HFF-Myc (cell line): ENCODE results near the gene CAPN14.

Experiments used
- DNase-seq: peaks from one replicate; pipeline ENCODE4 v3.0.0-alpha.2; 2011; ENCODE audit warnings: low read depth; ENCODE audit errors: extremely low read depth
- H3K4me3 ChIP-seq: replicated peaks from 2 replicates; pipeline ENCODE4 v1.5.1; 2011; ENCODE audit warnings: low read depth, mild to moderate bottlenecking, control low read depth, low read length
- TF ChIP-seq, protein P1 (sequence below): IDR thresholded peaks from 2 replicates; pipeline ENCODE4 v1.5.1; 2012; ENCODE audit warnings: mild to moderate bottlenecking, low read depth, low read length, control low read depth; ENCODE audit errors: missing control alignments

Gene CAPN14

DNA sequence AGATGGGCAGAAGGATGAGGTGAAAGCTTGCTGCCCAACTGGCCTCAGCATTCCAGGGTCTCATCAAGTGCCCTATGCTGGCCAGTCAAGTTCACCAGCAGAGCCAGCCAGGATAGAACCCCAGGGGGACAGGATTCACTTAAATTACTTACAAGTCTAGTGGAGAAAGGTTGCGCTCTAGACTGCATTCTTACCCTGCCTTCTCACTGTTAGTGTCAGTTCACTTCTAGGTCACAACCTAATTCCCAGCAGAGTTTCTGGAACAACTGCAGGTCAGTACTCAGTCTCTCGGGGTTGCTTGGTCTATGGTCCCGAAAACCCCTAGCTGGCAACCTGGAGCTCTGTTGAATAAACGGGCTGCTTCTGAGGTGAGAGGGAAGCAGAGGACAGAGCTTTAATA, 46.2 kb downstream of the CAPN14 start:
- TF ChIP-seq, protein P1, sequence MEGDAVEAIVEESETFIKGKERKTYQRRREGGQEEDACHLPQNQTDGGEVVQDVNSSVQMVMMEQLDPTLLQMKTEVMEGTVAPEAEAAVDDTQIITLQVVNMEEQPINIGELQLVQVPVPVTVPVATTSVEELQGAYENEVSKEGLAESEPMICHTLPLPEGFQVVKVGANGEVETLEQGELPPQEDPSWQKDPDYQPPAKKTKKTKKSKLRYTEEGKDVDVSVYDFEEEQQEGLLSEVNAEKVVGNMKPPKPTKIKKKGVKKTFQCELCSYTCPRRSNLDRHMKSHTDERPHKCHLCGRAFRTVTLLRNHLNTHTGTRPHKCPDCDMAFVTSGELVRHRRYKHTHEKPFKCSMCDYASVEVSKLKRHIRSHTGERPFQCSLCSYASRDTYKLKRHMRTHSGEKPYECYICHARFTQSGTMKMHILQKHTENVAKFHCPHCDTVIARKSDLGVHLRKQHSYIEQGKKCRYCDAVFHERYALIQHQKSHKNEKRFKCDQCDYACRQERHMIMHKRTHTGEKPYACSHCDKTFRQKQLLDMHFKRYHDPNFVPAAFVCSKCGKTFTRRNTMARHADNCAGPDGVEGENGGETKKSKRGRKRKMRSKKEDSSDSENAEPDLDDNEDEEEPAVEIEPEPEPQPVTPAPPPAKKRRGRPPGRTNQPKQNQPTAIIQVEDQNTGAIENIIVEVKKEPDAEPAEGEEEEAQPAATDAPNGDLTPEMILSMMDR = no peak

DNA sequence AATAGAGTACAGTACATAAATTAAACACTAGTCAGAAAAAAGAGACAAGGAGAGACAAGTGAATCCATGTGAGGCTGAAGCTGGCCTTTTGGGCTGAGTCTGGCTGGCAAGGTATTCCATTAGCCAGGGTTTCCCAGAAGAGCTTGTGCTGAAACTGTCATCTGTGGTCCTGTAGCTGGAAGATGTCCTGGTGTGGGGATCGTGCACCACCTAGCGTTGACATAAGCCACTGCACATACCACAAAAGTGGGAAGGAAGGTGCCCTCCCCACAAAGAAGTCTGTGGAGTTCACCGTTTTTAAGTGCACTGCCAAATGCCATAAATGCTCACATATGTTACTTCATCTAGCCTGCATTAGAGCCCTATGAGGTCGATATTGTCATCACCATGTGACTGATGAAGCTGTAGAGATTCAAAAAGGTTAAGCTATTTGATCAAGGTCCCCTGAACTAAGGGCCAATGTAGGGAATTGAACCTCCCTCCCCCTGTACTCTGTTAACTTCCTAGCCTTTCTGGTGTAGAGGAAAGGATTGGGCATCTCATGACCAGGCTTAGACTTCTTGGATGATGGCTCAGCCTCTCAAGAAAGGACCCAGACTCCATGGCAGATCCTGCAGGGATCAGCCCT, 47.1 kb downstream of the CAPN14 start:
- TF ChIP-seq, protein P1 = peak; percentile 97
- peak; percentile 56 for DNase-seq
- H3K4me3 ChIP-seq = no peak overlapping the region

More for the DNA sequence above, 46.2 kb downstream of the CAPN14 start:
- H3K4me3 ChIP-seq = no peak overlapping the region
- no peak for DNase-seq

DNA sequence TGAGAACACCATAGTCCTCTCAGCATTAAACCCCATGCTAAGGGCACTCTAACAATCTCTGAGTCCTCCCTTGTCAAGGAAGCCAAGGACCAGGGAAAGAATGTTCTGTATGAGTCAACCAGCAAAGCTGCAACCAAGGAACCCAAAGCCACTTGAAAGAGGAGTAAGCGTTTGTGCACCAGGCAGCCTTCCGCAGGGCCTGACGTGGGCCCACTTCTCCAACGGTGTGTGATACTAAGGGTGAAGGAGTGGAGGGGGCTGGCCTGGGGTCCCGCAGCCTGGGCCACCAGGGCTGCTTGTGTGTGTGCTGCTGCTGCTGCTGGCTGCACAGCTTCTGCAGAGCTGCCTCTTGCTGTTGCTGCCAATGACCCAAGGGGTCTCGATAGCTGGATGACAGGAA, 49.0 kb downstream of the CAPN14 start:
- TF ChIP-seq, protein P1 = no peak
- DNase-seq = no peak
- H3K4me3 ChIP-seq = no peak overlapping the region

DNA sequence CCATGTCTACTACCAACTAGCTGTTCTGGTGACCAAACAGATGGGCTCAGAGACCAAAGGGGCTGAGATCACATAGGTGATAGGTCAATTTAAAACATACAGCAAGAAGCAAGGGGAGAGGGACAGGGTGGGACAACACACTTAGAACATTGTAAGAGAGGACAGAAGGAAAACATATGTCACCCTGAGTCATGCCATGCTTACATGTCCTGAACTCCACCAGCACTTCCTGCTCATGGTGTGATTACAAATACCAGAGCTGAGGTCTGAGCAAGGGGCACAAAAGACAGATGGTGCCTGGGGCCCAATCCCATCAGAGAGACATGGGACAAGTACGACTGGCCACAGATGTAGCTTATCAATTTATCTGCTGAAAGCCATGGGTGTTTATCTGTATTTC, 50.4 kb downstream of the CAPN14 start:
- TF ChIP-seq, protein P1 = no peak
- H3K4me3 ChIP-seq = no peak overlapping the region
- DNase-seq = no peak

DNA sequence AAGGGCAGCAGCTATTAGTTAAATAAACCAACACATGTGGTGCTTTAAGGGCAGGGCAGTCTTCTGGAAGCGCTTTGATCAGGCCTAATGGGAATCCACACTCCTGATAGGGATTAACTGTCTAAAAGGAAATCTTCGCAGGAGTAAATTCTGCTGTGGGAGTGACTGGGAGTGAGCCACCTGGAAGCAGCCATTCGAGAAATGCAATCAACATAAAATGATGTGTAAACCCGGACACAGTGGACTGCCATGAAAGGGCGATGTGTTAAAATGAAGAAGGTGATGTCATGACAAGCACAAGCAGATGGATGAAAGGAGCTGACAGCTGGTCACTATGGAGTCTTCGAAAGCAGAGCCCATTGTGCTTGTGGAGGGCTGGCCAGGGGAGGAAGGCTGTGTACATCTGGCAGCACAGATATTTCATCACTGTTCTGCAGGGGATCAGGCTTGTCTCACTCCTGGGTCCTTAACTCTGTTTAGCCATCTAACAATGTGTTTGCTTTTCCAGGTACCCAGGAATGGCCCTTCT, 54.2 kb downstream of the CAPN14 start:
- DNase-seq = no peak
- no peak overlapping the region for H3K4me3 ChIP-seq
- TF ChIP-seq, protein P1 = no peak

DNA sequence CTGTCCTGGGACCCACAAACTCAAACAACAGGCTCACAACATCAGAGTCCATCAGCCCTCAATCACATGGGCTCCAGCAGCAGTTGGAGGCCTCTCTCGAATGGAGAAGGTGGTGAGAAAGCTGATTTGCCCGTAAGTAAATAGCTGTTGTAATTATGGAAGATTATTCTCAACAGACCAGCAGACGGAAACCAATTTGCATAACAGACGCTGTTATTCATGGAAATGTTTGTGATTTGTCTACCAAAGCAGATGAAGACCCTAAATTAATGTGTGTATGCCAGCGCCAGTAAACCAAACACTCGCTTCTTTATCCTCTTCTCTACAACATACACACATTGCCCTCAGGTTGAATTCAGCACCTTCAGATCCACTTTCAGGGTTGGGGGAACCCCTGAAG, 55.7 kb downstream of the CAPN14 start:
- TF ChIP-seq, protein P1 = no peak
- no peak for DNase-seq
- no peak overlapping the region for H3K4me3 ChIP-seq

DNA sequence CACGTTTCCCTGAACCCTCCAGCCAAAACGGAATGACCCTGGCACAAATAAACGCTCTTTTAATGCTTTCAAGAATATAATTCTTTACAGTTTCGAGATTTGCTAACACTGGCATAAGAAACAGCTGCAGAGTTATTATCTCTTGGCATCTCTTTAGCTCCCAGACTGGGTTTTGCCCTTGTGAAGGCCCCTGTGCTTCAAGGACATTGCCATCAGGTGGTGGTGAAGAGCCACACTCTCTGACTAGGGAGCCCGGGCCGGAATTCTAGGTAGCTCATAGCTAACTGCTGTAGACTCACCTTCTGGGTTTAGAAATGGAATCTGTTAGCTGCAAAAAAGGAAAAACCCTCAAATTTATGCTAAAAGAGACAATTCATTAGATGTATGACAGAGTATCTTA, 65.8 kb downstream of the CAPN14 start:
- no peak overlapping the region for H3K4me3 ChIP-seq
- TF ChIP-seq, protein P1 = no peak
- no peak for DNase-seq
